Measurements from ENCODE around the gene POR. TPM values are rescaled to one million over a fixed set of nuclear protein-coding genes. Genes with fewer than 3 reads are reported as not detected.
A peak's percentile ranks its signal among the peaks of the same experiment; 100 is the strongest.
"Not testable (repeated sequence)": the region's sequence is repeated elsewhere in the genome, so short reads cannot be mapped to it uniquely, and the experiment has no call there.

POR gene
- total RNA-seq: 10 to 100 TPM; 22.9 to 26.0 TPM

DNA sequence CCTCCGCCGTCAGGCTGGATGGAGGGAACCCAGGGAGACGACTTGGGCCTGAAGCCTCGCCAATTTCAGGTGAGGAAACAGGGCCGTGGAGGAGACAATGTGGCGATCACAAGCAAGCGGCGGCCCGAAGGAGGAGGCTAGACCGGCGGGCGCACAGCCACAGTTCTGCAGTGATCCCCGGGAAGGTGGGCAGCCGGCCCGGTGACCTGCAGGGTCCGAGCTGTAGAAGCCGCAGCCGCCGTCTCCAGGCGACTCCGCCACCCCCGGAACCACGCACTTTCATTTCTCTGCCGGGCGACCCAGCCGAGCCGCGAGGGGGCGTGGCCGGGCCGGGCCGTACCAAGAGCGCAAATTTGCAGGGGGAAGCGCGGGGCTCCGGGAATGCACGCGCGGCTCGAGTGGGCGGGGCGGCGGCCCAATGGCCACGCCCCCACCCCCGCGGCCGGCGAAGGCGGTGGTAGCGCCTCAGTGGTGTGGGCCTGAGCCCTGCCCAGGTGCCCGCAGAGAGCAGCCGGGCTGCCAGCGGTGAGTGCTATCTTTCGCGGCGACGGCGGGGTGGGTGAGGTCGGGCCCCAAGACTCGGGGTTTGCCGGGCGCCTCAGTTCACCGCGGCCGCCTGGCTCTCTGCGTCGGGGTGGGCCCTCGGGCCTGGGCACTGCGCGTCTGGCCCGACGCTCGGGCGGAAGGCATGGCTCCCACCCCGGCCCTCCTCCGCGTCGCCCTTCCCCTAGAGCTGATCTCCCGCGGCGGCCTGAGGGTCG, at the start of gene POR:
Gene POR (plus strand): TSS at position 501 of the 761 bp plus-strand sequence. CDS start 38,847 bp downstream, outside the sequence.
- peaks cover 30% of the 10 kb centered on the region for H3K4me1 Mint-ChIP-seq (ENCODE audit: low read depth)
- DNase-seq: peak; percentile 94
- H3K36me3 Mint-ChIP-seq (ENCODE audit: low read depth): no peaks in the 10 kb centered on the region
- peak within 1 kb of the TSS; percentile 88 for H3K4me3 Mint-ChIP-seq
- intact Hi-C loops (cut with micrococcal nuclease): loop anchor here (1.0 to 5.0 kb wide), 5 partner anchors 37 to 178 kb away; partner anchors contain the start of genes HIP1, MDH2 and TMEM120A
- no peaks in the 10 kb centered on the region for H3K27me3 Mint-ChIP-seq (ENCODE audit: low read depth)
- no peaks in the 10 kb centered on the region for H3K9me3 Mint-ChIP-seq
- peak within 1 kb of the TSS; percentile 85 for H3K27ac Mint-ChIP-seq
- CTCF ChIA-PET: interaction anchor here (1.0 kb wide), 2 partner anchors 105 to 214 kb away, joined by 3 to 4 read pairs; no protein-coding TSS in a partner anchor

DNA sequence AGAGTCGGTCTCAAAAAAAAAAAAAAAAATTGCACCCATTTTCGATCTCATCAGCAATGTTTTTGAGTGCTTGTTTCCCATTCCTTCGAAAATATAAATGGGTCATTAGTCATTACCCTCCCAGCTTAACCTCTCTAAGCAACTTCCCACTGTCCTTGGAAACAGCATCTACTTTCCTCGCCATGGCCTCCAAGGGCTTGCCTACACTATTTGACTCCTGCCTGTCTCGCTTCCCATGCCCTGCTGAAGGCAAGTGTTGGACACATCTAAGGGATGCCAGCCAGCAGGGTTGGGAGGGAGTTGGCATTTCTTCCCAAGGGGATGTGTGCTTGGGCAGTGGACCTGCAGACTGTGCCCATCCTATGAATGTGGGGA, 48.9 kb upstream of the POR start:
- H3K9me3 Mint-ChIP-seq: no peaks in the 10 kb centered on the region
- no peak for DNase-seq
- no peak overlapping the region for H3K4me3 Mint-ChIP-seq
- no peaks in the 10 kb centered on the region for H3K36me3 Mint-ChIP-seq (ENCODE audit: low read depth)
- peaks cover 9% of the 10 kb centered on the region for H3K4me1 Mint-ChIP-seq (ENCODE audit: low read depth)
- CTCF ChIA-PET: interaction anchor here (0.6 to 4.6 kb wide), 5 partner anchors 16 to 479 kb away, joined by 3 to 65 read pairs (median 5); no protein-coding TSS in a partner anchor
- no peak overlapping the region for H3K27ac Mint-ChIP-seq
- no peaks in the 10 kb centered on the region for H3K27me3 Mint-ChIP-seq (ENCODE audit: low read depth)
- intact Hi-C loops (cut with micrococcal nuclease): loop anchor here (1.0 to 2.0 kb wide), 2 partner anchors 154 to 267 kb away; no protein-coding TSS in a partner anchor

DNA sequence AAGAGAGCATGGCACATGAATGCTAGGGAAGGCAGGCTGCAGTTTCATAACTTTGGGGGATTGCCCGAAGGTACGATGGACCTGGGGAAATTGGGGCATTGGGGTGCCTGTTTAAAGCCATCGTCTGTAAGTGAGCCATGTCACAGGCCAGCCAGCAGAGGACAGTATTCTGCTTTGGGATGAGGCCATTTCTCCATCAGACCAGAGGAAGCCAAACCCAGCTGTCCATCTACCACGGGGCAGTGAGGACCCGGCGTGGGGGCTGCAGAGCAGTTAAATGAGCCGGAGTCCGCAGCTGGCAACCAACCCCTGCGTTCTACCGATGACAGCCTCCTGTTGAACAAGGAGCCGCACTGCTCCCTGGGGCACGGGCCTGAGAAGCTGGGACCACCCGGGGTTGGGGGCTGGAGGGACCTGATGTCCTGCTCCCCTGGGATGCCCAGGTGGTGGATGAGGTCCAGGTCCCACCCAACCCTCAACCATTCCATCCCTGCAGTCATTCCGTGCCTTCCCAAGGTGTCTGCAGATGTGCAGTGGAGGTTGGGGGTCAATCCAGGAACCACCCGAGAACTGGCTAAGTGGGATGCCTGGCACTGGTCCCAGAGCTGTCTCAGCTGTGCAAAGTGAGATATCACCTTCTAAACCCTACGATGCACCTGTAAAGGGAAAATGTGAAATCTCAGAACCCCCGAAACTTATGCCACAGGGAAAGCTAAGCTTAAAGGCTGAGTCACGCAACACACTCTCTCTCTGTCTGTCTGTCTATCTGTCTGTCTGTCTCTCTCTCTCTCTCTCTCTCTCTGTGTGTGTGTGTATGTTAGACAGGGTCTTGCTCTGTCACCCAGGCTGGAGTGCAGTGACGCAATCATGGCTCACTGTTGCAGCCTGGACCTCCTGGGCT, 48.2 kb upstream of the POR start:
- CTCF ChIA-PET: interaction anchor here (0.6 to 4.6 kb wide), 9 partner anchors 20 to 479 kb away, joined by 3 to 65 read pairs (median 3); no protein-coding TSS in a partner anchor
- Mint-ChIP-seq H3K4me1 (ENCODE audit: low read depth) (peaks cover 9% of the 10 kb centered on the region), H3K36me3 (ENCODE audit: low read depth) (no peaks in the 10 kb centered on the region), H3K27ac (no peak overlapping the region), H3K27me3 (ENCODE audit: low read depth) (no peaks in the 10 kb centered on the region), H3K4me3 (no peak overlapping the region), H3K9me3 (no peaks in the 10 kb centered on the region)
- DNase-seq: peak; percentile 67
- intact Hi-C loops (cut with micrococcal nuclease): loop anchor here (1.0 to 2.0 kb wide), 2 partner anchors 154 to 266 kb away; no protein-coding TSS in a partner anchor

DNA sequence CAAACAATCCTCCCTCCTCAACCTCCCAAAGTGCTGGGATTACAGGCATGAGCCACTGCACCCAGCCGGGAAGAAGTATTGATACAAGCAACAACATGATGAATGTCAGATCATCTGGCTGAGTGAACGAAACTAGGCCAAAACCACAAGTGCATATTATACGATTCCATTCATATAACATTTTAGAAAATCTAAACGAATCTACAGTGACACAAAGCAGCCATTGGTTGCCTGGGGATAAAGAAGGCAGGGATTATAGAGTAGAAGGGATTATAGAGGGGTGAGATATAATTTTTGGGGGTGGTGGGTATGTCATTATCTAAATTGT, 47.6 kb upstream of the POR start:
- CTCF ChIA-PET: interaction anchor here (1.1 to 4.6 kb wide), 4 partner anchors 21 to 156 kb away, joined by 3 to 65 read pairs (median 12); no protein-coding TSS in a partner anchor
- H3K27ac Mint-ChIP-seq: no peak overlapping the region
- intact Hi-C loops (cut with micrococcal nuclease): loop anchor here (2.0 kb wide), 1 partner anchor 265 kb away; no protein-coding TSS in a partner anchor

DNA sequence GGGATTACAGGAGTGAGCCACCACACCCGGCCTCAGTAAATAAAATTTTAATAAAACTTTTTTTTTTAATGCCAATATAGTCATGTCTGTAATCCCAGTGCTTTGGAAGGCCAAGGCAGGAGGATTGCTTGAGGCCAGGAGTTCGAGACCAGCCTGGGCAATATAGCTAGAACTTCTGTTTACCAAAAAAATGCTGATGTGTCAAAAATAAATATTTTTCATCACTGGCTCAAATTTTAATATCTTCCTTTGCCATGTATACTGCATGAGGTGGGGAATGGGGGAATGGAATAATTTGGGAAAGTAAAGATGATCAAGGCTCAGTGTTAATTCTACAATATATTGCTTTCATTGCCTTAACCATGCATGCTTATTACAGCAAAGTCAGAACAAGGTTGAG, 46.8 kb upstream of the POR start:
- H3K4me1 Mint-ChIP-seq (ENCODE audit: low read depth): peaks cover 9% of the 10 kb centered on the region

More for the DNA sequence above, 47.6 kb upstream of the POR start:
- no peak overlapping the region for H3K4me3 Mint-ChIP-seq
- H3K27me3 Mint-ChIP-seq (ENCODE audit: low read depth): no peaks in the 10 kb centered on the region
- H3K9me3 Mint-ChIP-seq: no peaks in the 10 kb centered on the region
- peaks cover 9% of the 10 kb centered on the region for H3K4me1 Mint-ChIP-seq (ENCODE audit: low read depth)
- no peak for DNase-seq
- no peaks in the 10 kb centered on the region for H3K36me3 Mint-ChIP-seq (ENCODE audit: low read depth)

DNA sequence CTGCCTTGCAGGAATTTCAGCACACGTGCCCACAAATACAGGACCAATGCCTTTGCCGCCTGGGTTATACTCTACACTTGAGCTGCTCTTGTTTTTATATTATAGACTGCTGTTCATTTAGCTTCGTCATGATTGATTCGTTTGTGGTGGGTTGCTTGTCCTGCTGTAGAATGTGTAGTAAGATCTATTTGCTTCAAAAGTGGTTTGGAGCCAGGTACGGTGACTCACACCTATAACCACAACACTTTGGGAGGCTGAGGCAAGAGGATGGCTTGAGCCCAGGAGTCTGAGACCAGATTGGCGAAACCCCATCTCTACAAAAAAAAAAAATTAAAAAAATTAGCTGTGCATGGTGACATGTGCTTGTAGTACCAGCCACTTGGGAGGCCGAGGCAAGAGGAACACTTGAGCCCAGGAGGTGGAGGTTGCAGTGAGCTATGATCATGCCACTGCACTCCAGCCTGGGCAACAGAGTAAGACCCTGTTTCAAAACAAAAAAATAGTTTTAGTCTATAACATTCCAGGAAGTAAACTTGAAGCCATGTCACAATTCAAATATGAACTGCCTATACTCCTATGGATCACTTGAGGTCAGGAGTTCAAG, 45.1 kb upstream of the POR start:
- no peak for DNase-seq
- intact Hi-C loops (cut with micrococcal nuclease): loop anchor here (2.0 to 10.0 kb wide), 2 partner anchors 139 to 395 kb away; no protein-coding TSS in a partner anchor
- no peak overlapping the region for H3K27ac Mint-ChIP-seq
- peaks cover 9% of the 10 kb centered on the region for H3K4me1 Mint-ChIP-seq (ENCODE audit: low read depth)
- H3K9me3 Mint-ChIP-seq: no peaks in the 10 kb centered on the region
- no peaks in the 10 kb centered on the region for H3K27me3 Mint-ChIP-seq (ENCODE audit: low read depth)
- CTCF ChIA-PET: interaction anchor here (0.7 to 1.7 kb wide), 4 partner anchors 10 to 150 kb away, joined by 3 to 16 read pairs (median 6); no protein-coding TSS in a partner anchor
- no peaks in the 10 kb centered on the region for H3K36me3 Mint-ChIP-seq (ENCODE audit: low read depth)
- H3K4me3 Mint-ChIP-seq: no peak overlapping the region

More for the DNA sequence above, 46.8 kb upstream of the POR start:
- intact Hi-C loops (cut with micrococcal nuclease): no loop called here
- Mint-ChIP-seq H3K9me3 (no peaks in the 10 kb centered on the region), H3K36me3 (ENCODE audit: low read depth) (no peaks in the 10 kb centered on the region), H3K27me3 (ENCODE audit: low read depth) (no peaks in the 10 kb centered on the region), H3K4me3 (no peak overlapping the region), H3K27ac (no peak overlapping the region)
- no peak for DNase-seq
- CTCF ChIA-PET: interaction anchor here (0.6 to 0.7 kb wide), 4 partner anchors 9 to 808 kb away, joined by 3 to 4 read pairs (median 4); no protein-coding TSS in a partner anchor

DNA sequence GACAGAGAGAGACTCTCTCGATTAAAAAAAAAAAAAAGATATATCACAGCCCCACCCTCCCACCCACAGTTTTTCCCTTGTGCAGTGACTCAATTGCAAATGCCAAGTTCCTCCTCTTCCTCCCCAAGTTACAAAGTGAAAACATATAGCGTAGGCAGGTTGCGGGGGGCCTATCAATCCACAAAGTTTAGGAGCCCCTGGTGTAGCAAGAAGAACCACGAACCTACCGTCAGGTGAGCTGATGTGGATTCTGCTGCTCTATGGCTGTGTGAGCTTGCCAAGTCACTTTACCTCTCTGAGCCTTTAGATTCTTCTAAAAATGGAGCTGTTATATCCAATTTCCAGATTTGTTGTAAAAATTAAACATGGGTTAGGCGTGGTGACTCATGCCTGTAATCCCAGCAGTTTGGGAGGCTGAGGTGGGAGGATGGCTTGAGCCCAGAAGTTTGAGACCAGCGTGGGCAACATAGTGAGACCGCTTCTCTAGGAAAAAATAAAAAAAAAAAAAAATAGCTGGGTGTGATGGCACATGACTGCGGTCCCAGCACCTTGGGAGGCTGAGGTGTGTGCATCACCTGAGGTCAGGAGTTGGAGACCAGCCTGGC, 44.3 kb upstream of the POR start:
- DNase-seq: peak; percentile 29
- H3K27me3 Mint-ChIP-seq (ENCODE audit: low read depth): no peaks in the 10 kb centered on the region
- CTCF ChIA-PET: interaction anchor here (0.7 to 1.2 kb wide), 3 partner anchors 9 to 149 kb away, joined by 3 to 6 read pairs (median 6); no protein-coding TSS in a partner anchor
- no peaks in the 10 kb centered on the region for H3K9me3 Mint-ChIP-seq
- H3K4me3 Mint-ChIP-seq: peak overlapping the region; percentile 54
- intact Hi-C loops (cut with micrococcal nuclease): loop anchor here (2.0 to 10.0 kb wide), 2 partner anchors 138 to 394 kb away; no protein-coding TSS in a partner anchor
- peaks cover 9% of the 10 kb centered on the region for H3K4me1 Mint-ChIP-seq (ENCODE audit: low read depth)
- H3K36me3 Mint-ChIP-seq (ENCODE audit: low read depth): no peaks in the 10 kb centered on the region
- H3K27ac Mint-ChIP-seq: peak overlapping the region; percentile 2

DNA sequence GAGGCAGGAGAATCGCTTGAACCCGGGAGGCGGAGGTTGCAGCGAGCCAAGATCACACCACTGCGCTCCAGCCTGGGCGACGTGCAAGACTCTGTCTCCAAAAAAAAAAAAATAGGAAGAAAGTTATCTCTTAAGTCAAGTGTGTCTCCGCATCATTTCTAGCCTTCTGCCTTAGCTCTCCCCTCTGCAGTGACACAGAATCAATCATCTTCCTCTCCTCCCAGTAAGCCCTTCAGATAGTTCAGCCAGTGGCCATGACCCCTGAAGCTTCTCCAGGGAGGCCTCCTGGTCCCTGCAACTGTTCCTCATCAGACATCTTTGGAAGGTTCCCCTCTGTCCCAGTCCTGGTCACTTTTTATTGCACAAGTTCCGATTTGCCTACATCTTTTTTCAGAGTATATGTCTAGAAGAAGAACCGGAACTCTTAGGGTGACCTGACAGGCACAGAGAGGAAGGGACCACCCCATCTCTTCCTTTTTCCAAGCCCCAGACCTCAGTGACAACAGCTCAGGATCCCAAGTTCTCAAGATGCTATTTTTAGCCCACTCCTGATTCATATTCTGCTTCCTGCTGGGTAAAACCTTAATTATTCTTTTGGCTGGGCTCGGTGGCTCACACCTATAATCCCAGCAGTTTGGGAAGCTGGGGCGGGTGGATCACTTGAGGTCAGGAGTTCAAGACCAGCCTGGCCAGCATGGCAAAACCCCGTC, 42.7 kb upstream of the POR start:
- intact Hi-C loops (cut with micrococcal nuclease): loop anchor here (10.0 kb wide), 1 partner anchor 393 kb away; no protein-coding TSS in a partner anchor
- H3K4me1 Mint-ChIP-seq (ENCODE audit: low read depth): peaks cover 9% of the 10 kb centered on the region
- no peak overlapping the region for H3K4me3 Mint-ChIP-seq
- H3K27me3 Mint-ChIP-seq (ENCODE audit: low read depth): no peaks in the 10 kb centered on the region
- no peaks in the 10 kb centered on the region for H3K36me3 Mint-ChIP-seq (ENCODE audit: low read depth)
- H3K9me3 Mint-ChIP-seq: no peaks in the 10 kb centered on the region
- DNase-seq: no peak
- H3K27ac Mint-ChIP-seq: no peak overlapping the region
- CTCF ChIA-PET: interaction anchor here (0.7 to 1.1 kb wide), 2 partner anchors 9 to 69 kb away, joined by 3 to 6 read pairs; no protein-coding TSS in a partner anchor

DNA sequence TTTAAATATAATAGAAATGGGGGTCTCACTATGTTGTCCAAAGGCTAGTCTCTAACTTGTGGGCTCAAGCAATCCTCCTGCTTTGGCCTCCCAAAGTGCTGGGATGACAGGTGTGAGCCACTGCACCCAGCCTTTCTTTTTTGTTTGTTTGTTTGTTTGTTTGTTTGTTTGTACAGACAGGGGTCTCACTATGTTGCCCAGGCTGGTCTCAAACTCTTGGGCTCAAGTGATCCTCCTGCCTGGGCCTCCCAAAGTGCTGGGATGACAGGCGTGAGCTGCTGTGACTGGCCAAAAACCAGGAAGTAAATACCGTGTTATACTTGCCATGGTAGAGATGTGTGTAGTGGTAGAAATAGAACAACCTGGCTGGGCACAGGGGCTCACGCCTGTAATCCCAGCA, 40.8 kb upstream of the POR start:
- not testable (repeated sequence) for H3K27me3 Mint-ChIP-seq (ENCODE audit: low read depth); H3K36me3 Mint-ChIP-seq (ENCODE audit: low read depth); H3K27ac Mint-ChIP-seq; H3K4me3 Mint-ChIP-seq; H3K9me3 Mint-ChIP-seq; DNase-seq
- H3K4me1 Mint-ChIP-seq (ENCODE audit: low read depth): peaks cover 17% of the 10 kb centered on the region
- intact Hi-C loops (cut with micrococcal nuclease): loop anchor here (10.0 kb wide), 1 partner anchor 391 kb away; no protein-coding TSS in a partner anchor
- CTCF ChIA-PET: interaction anchor here (0.6 to 0.8 kb wide), 2 partner anchors 49 to 147 kb away, joined by 3 to 5 read pairs; no protein-coding TSS in a partner anchor

DNA sequence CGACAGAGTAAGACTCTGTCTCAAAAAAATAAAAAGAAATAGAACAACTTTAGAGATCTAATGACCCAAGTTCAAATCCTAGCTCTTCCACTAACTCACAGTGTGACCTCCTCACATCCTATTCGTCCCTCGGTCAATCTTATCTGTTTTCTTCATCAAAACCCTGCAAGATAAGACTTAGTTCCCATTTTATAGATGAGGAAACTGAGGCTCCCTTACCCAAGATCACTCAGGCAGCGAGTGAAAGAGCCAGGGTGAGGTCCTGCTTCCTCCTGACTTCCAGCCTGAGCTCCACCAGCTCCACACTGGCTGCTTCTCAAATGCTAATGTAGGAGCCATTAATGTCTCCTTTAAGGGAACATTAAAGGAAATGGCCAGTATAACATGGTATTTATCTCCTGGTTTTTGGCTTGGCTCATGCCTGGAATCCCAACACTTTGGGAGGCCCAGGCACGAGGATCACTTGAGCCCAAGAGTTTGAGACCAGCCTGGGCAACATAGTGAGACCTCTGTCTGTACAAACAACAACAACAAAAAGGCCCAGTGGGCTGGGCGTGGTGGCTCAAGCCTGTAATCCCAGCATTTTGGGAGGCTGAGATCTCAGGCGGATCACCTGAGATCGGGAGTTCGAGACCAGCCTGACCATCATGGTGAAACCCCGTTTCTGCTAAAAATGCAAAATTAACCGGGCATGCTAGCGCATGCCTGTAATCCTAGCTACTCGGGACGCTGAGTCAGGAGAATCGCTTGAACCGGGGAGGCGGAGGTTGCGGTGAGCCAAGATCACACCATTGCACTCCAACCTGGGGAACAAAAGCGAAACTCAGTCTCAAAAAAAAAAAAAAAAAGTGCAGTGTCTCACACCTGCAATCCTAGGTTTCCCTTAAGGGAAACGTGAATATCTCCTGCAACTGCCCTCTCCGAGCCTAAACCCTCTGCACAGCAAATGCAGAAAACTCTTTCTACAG, 39.6 kb upstream of the POR start:
- H3K27ac Mint-ChIP-seq: no peak overlapping the region
- no peaks in the 10 kb centered on the region for H3K27me3 Mint-ChIP-seq (ENCODE audit: low read depth)
- no peaks in the 10 kb centered on the region for H3K9me3 Mint-ChIP-seq
- H3K36me3 Mint-ChIP-seq (ENCODE audit: low read depth): peaks cover 4% of the 10 kb centered on the region
- DNase-seq: no peak
- peaks cover 20% of the 10 kb centered on the region for H3K4me1 Mint-ChIP-seq (ENCODE audit: low read depth)
- CTCF ChIA-PET: interaction anchor here (0.6 to 0.8 kb wide), 2 partner anchors 136 to 146 kb away, joined by 3 read pairs; no protein-coding TSS in a partner anchor
- H3K4me3 Mint-ChIP-seq: no peak overlapping the region
- intact Hi-C loops (cut with micrococcal nuclease): loop anchor here (5.0 to 10.0 kb wide), 3 partner anchors 389 to 803 kb away; partner anchors contain the start of genes RCC1L and YWHAG
